ENCODE data around the gene TRAPPC14. TPM values are rescaled to one million over a fixed set of nuclear protein-coding genes. Genes with fewer than 3 reads are reported as not detected.
"Not testable (repeated sequence)": the region's sequence is repeated elsewhere in the genome, so short reads cannot be mapped to it uniquely, and the experiment has no call there.

Gene TRAPPC14
- total RNA-seq, 1 experiment from 2014 or later = 23.4 TPM

DNA sequence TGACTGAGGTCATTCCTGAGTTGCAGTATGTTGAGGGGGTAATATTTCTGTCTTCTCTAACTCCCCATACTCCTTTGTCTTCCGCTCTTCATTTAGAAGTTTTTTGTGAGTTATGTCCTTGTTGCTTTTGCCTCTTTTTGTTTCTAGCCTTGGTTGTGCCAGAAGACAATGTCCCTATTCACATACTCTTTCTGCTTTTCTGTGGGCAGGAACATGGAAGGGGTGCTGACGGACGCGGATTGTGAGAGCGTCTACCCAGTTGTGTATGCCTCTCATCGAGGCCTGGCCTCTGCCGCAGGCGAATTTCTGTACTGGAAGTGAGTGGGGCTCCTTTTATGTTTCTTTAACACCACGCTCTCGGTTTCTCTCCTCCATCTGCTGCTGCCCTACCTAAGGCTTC, 39.7 kb upstream of the TRAPPC14 start:
- Histone ChIP-seq H3F3A (ENCODE audit: insufficient read depth, low read depth) (no peaks in the 10 kb centered on the region), H3K4me2 (no peak overlapping the region), H2AFZ (no peak overlapping the region), H4K20me1 (ENCODE audit: insufficient read depth) (no peaks in the 10 kb centered on the region), H3K79me2 (ENCODE audit: low read depth) (no peaks in the 10 kb centered on the region), H3K36me3 (ENCODE audit: low read depth) (no peaks in the 10 kb centered on the region), H3K9me2 (ENCODE audit: insufficient read depth) (no peaks in the 10 kb centered on the region), H3K4me1 (replicated peaks; ENCODE audit: insufficient read depth) (no peaks in the 10 kb centered on the region), H3K4me3 (no peak overlapping the region), H3K27ac (no peak overlapping the region), H3K9me3 (ENCODE audit: insufficient read depth, low read depth) (no peaks in the 10 kb centered on the region), H3K27me3 (ENCODE audit: insufficient read depth, low read depth) (no peaks in the 10 kb centered on the region)
- TF ChIP-seq, protein P1, sequence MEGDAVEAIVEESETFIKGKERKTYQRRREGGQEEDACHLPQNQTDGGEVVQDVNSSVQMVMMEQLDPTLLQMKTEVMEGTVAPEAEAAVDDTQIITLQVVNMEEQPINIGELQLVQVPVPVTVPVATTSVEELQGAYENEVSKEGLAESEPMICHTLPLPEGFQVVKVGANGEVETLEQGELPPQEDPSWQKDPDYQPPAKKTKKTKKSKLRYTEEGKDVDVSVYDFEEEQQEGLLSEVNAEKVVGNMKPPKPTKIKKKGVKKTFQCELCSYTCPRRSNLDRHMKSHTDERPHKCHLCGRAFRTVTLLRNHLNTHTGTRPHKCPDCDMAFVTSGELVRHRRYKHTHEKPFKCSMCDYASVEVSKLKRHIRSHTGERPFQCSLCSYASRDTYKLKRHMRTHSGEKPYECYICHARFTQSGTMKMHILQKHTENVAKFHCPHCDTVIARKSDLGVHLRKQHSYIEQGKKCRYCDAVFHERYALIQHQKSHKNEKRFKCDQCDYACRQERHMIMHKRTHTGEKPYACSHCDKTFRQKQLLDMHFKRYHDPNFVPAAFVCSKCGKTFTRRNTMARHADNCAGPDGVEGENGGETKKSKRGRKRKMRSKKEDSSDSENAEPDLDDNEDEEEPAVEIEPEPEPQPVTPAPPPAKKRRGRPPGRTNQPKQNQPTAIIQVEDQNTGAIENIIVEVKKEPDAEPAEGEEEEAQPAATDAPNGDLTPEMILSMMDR (conservative IDR thresholded peaks at IDR 0.05) = no peak
- no peak for TF ChIP-seq EZH2 (IDR thresholded peaks at IDR 0.05; ENCODE audit: low read depth)
- intact Hi-C loops (cut with micrococcal nuclease; ENCODE audit: unreplicated experiment) = no loop called here
- ChIA-PET POLR2A (ENCODE audit: unreplicated experiment) (no interaction called here), CTCF (no interaction called here)
- no peak for DNase-seq
- no TSS peak for BruUV-seq (replicated peaks)

DNA sequence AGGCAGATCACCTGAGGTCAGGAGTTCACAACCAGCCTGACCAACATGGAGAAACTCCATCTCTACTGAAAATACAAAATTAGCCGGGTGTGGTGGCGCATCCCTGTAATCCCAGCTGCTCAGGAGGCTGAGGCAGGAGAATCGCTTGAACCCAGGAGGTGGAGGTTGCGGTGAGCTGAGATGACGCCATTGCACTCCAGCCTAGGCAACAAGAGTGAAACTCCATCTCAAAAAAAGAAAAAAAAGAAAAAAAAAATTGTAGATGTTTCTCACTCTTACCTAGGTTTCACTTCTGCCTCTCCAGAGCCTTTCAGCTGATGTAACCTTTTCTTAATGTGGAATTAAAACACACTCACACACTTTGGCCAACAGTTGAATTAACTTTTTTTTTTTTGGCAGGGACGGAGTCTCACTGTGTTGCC, 37.4 kb upstream of the TRAPPC14 start:
- H4K20me1 ChIP-seq (ENCODE audit: insufficient read depth); H2AFZ ChIP-seq; H3K79me2 ChIP-seq (ENCODE audit: low read depth); intact Hi-C loops (cut with micrococcal nuclease; ENCODE audit: unreplicated experiment); H3K4me3 ChIP-seq; H3K27ac ChIP-seq; DNase-seq; H3K36me3 ChIP-seq (ENCODE audit: low read depth); BruUV-seq (replicated peaks); CTCF ChIA-PET; H3K27me3 ChIP-seq (ENCODE audit: insufficient read depth, low read depth); H3K4me2 ChIP-seq; H3K9me2 ChIP-seq (ENCODE audit: insufficient read depth); POLR2A ChIA-PET (ENCODE audit: unreplicated experiment); H3K9me3 ChIP-seq (ENCODE audit: insufficient read depth, low read depth): not testable (repeated sequence)
- H3F3A ChIP-seq (ENCODE audit: insufficient read depth, low read depth) = peaks cover 11% of the 10 kb centered on the region
- peaks cover 18% of the 10 kb centered on the region for H3K4me1 ChIP-seq (replicated peaks; ENCODE audit: insufficient read depth)

DNA sequence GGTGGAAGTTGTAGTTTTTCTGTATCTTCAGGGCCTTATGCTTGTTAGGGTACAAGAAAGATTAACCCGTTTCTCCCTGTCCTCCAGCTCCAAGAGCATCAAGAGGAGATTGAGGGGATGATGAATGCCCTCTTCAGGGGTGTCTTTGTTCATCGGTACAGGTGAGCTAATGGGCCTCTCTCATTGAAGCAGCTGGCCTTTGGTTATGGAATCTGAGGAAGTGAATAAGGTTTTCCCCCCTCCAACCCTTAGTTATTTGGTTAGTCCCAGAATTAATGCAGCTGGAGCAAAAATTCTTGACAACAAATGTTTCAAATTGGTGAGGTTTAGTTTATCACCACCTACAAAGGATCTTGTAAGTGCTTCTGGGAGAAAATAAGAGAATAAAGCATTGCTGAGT, 36.7 kb upstream of the TRAPPC14 start:
- peaks cover 11% of the 10 kb centered on the region for H3F3A ChIP-seq (ENCODE audit: insufficient read depth, low read depth)
- TF ChIP-seq EZH2 (IDR thresholded peaks at IDR 0.05; ENCODE audit: low read depth) = no peak
- TF ChIP-seq, protein P1 (conservative IDR thresholded peaks at IDR 0.05) = no peak
- BruUV-seq (replicated peaks) = no TSS peak
- H3K9me2 ChIP-seq (ENCODE audit: insufficient read depth) = no peaks in the 10 kb centered on the region
- CTCF ChIA-PET = no interaction called here
- no peak overlapping the region for H3K4me3 ChIP-seq
- no peaks in the 10 kb centered on the region for H3K36me3 ChIP-seq (ENCODE audit: low read depth)
- H3K9me3 ChIP-seq (ENCODE audit: insufficient read depth, low read depth) = no peaks in the 10 kb centered on the region
- no peaks in the 10 kb centered on the region for H3K27me3 ChIP-seq (ENCODE audit: insufficient read depth, low read depth)
- no peak overlapping the region for H3K4me2 ChIP-seq
- intact Hi-C loops (cut with micrococcal nuclease; ENCODE audit: unreplicated experiment) = no loop called here
- H3K79me2 ChIP-seq (ENCODE audit: low read depth) = no peaks in the 10 kb centered on the region
- no peak overlapping the region for H3K27ac ChIP-seq
- H2AFZ ChIP-seq = no peak overlapping the region
- peaks cover 22% of the 10 kb centered on the region for H3K4me1 ChIP-seq (replicated peaks; ENCODE audit: insufficient read depth)
- H4K20me1 ChIP-seq (ENCODE audit: insufficient read depth) = no peaks in the 10 kb centered on the region
- POLR2A ChIA-PET (ENCODE audit: unreplicated experiment) = no interaction called here
- DNase-seq = no peak

DNA sequence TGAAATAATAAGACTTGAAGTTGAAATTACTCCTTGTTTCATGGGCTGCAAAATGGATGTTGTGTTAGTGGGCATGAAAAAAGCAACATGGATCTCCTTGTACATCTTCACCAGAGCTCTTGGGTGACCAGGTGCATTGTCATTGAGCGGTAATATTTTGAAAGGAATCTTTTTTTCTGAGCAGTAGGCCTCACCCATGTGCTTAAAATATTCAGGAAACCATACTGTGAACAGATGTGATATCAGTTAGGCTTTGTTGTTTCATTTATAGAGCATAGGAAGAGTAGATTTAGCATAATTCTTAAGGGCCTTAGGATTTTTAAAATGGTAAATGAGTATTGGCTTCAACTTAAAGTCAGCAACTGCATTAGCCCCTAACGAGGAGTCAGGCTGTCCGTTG, 34.4 kb upstream of the TRAPPC14 start:
- no peaks in the 10 kb centered on the region for H3K79me2 ChIP-seq (ENCODE audit: low read depth)
- intact Hi-C loops (cut with micrococcal nuclease; ENCODE audit: unreplicated experiment) = no loop called here
- no peak overlapping the region for H3K4me3 ChIP-seq
- H2AFZ ChIP-seq = no peak overlapping the region
- H3K4me1 ChIP-seq (replicated peaks; ENCODE audit: insufficient read depth) = peaks cover 22% of the 10 kb centered on the region
- H3K9me3 ChIP-seq (ENCODE audit: insufficient read depth, low read depth) = no peaks in the 10 kb centered on the region
- no peaks in the 10 kb centered on the region for H3K27me3 ChIP-seq (ENCODE audit: insufficient read depth, low read depth)
- ChIA-PET POLR2A (ENCODE audit: unreplicated experiment) (no interaction called here), CTCF (no interaction called here)
- TF ChIP-seq, protein P1 (conservative IDR thresholded peaks at IDR 0.05) = no peak
- no peak for TF ChIP-seq EZH2 (IDR thresholded peaks at IDR 0.05; ENCODE audit: low read depth)
- no TSS peak for BruUV-seq (replicated peaks)
- no peaks in the 10 kb centered on the region for H4K20me1 ChIP-seq (ENCODE audit: insufficient read depth)
- H3F3A ChIP-seq (ENCODE audit: insufficient read depth, low read depth) = peaks cover 11% of the 10 kb centered on the region
- no peak overlapping the region for H3K27ac ChIP-seq
- DNase-seq = no peak
- no peaks in the 10 kb centered on the region for H3K36me3 ChIP-seq (ENCODE audit: low read depth)
- no peak overlapping the region for H3K4me2 ChIP-seq
- no peaks in the 10 kb centered on the region for H3K9me2 ChIP-seq (ENCODE audit: insufficient read depth)

- DNase-seq; CTCF ChIA-PET; H3K36me3 ChIP-seq (ENCODE audit: low read depth); H2AFZ ChIP-seq; H3K9me3 ChIP-seq (ENCODE audit: insufficient read depth, low read depth); H3K9me2 ChIP-seq (ENCODE audit: insufficient read depth); BruUV-seq (replicated peaks); POLR2A ChIA-PET (ENCODE audit: unreplicated experiment); H3K79me2 ChIP-seq (ENCODE audit: low read depth); H3K27me3 ChIP-seq (ENCODE audit: insufficient read depth, low read depth); H4K20me1 ChIP-seq (ENCODE audit: insufficient read depth); intact Hi-C loops (cut with micrococcal nuclease; ENCODE audit: unreplicated experiment); H3K4me3 ChIP-seq: not testable (repeated sequence)
- H3K4me1 ChIP-seq (replicated peaks; ENCODE audit: insufficient read depth) = peaks cover 22% of the 10 kb centered on the region
- peak overlapping the region; percentile 27; the same call in 1 of the 2 replicates for H3K27ac ChIP-seq
- H3K4me2 ChIP-seq = peak overlapping the region; percentile 38; the same call in 1 of the 2 replicates
- H3F3A ChIP-seq (ENCODE audit: insufficient read depth, low read depth) = peaks cover 11% of the 10 kb centered on the region
Observed at GRCh38 chr7:100192281-100192862, 33.8 kb upstream of the TRAPPC14 start.
